BLaER1 treated with 17β-estradiol and CSF1 and Interleukin-3, amounts not matched to agents 10 nM and 100 nM (cell line): Measurements from ENCODE around the gene LRRC37A3.
A peak's percentile ranks its signal among the peaks of the same experiment; 100 is the strongest.
"Not testable (repeated sequence)": the region's sequence is repeated elsewhere in the genome, so short reads cannot be mapped to it uniquely, and the experiment has no call there.

Experiments used
- H3K27ac ChIP-seq, 11 experiments: shearing (Covaris generic); formaldehyde crosslinking; 2 replicates each; pipeline ENCODE4 v1.8.1; 2022
- H3K27me3 ChIP-seq, 11 experiments: shearing (Covaris generic); formaldehyde crosslinking; 2 replicates each; pipeline ENCODE4 v1.8.1; 2022
- H3K36me3 ChIP-seq, 11 experiments: shearing (Covaris generic); formaldehyde crosslinking; 2 replicates each; pipeline ENCODE4 v1.8.1; 2022
- H3K4me1 ChIP-seq, 10 experiments: shearing (Covaris generic); formaldehyde crosslinking; 2 replicates each; pipeline ENCODE4 v1.8.1; 2022
- H3K4me2 ChIP-seq, 11 experiments: shearing (Covaris generic); formaldehyde crosslinking; 2 replicates each; pipeline ENCODE4 v1.8.1; 2022
- H3K4me3 ChIP-seq, 10 experiments: shearing (Covaris generic); formaldehyde crosslinking; 2 replicates each; pipeline ENCODE4 v1.8.1; 2022
- H3K9ac ChIP-seq, 11 experiments: shearing (Covaris generic); formaldehyde crosslinking; 2 replicates each; pipeline ENCODE4 v1.8.1; 2022
- H3K9me3 ChIP-seq, 11 experiments: shearing (Covaris generic); formaldehyde crosslinking; replicated peaks in 1 of 11; 2 replicates each; pipeline ENCODE4 v1.8.1; 2022
- H4K20me1 ChIP-seq, 11 experiments: shearing (Covaris generic); formaldehyde crosslinking; 2 replicates each; pipeline ENCODE4 v1.8.1; 2022
- Cebpa-rat ChIP-seq, 11 experiments: shearing (Covaris generic); IDR thresholded peaks; 2 replicates each; pipeline ENCODE4 v1.8.1; 2022

The LRRC37A3 gene

GRCh38 chr17:64926430-64926829 is 7.2 kb upstream of the LRRC37A3 start:
- not testable (repeated sequence) for H3K4me2 ChIP-seq, H3K4me3 ChIP-seq, H3K9ac ChIP-seq, H3K27ac ChIP-seq, H4K20me1 ChIP-seq, H3K9me3 ChIP-seq, H3K27me3 ChIP-seq, H3K36me3 ChIP-seq
- H3K4me1 ChIP-seq = peaks cover 19 to 29% (median 27%) of the 10 kb centered on the region in 10 experiments

- not testable (repeated sequence) for H3K9ac ChIP-seq, H3K4me2 ChIP-seq, H3K36me3 ChIP-seq, H3K9me3 ChIP-seq, H4K20me1 ChIP-seq, H3K27me3 ChIP-seq, H3K4me3 ChIP-seq, H3K27ac ChIP-seq
- H3K4me1 ChIP-seq = peaks cover 25 to 38% (median 30%) of the 10 kb centered on the region in 10 experiments
These were observed 6.0 kb upstream of the LRRC37A3 start for GRCh38 chr17:64925244-64925643.

GRCh38 chr17:64923051-64923568 is 3.8 kb upstream of the LRRC37A3 start:
- Histone ChIP-seq H3K27ac (peak overlapping the region; percentile 43 to 80 (median 74); a peak in 21 of 22 replicates), H3K4me1 (peaks cover 30 to 43% (median 36%) of the 10 kb centered on the region in 10 experiments), H3K9ac (peak overlapping the region; percentile 28 to 70 (median 60); a peak in 20 of 22 replicates), H3K4me3 (peak overlapping the region in 6 of 10 experiments; percentile 10 to 24 (median 19); a peak in 5 of 20 replicates), H3K4me2 (peak overlapping the region; percentile 49 to 92 (median 76))
- H3K36me3 ChIP-seq, H4K20me1 ChIP-seq, H3K27me3 ChIP-seq, H3K9me3 ChIP-seq: not testable (repeated sequence)

- Histone ChIP-seq H3K27ac (peak overlapping the region in 4 of 11 experiments; percentile 90 to 94 (median 92); a peak in 5 of 22 replicates), H3K4me3 (peak overlapping the region in 2 of 10 experiments; percentile 72 to 80; a peak in 3 of 20 replicates), H3K4me2 (peak overlapping the region; percentile 65 to 93 (median 82)), H3K4me1 (peaks cover 30 to 43% (median 36%) of the 10 kb centered on the region in 10 experiments), H3K36me3 (no peaks in the 10 kb centered on the region), H4K20me1 (no peaks in the 10 kb centered on the region), H3K27me3 (no peaks in the 10 kb centered on the region), H3K9me3 (no peaks in the 10 kb centered on the region), H3K9ac (peak overlapping the region in 4 of 11 experiments; percentile 89 to 96 (median 90); a peak in 5 of 22 replicates)
- TF ChIP-seq Cebpa-rat (IDR thresholded peaks at IDR 0.05) = no peak
These were observed 1.3 kb upstream of the LRRC37A3 start for GRCh38 chr17:64920419-64921172.

GRCh38 chr17:64920026-64920418 is 744 bp upstream of the LRRC37A3 start:
- Histone ChIP-seq H3K9me3 (no peaks in the 10 kb centered on the region), H3K27me3 (no peaks in the 10 kb centered on the region), H3K4me1 (peaks cover 30 to 43% (median 36%) of the 10 kb centered on the region in 10 experiments), H3K36me3 (no peaks in the 10 kb centered on the region), H4K20me1 (no peaks in the 10 kb centered on the region), H3K4me3 (peak overlapping the region; percentile 67 to 80 (median 73)), H3K9ac (peak overlapping the region; percentile 89 to 96 (median 91)), H3K27ac (peak overlapping the region; percentile 90 to 96 (median 92); a peak in 21 of 22 replicates), H3K4me2 (peak overlapping the region; percentile 65 to 93 (median 82))
- TF ChIP-seq Cebpa-rat (IDR thresholded peaks at IDR 0.05) = 0 out of 22 replicates have a peak, but pooled peaks of 1 of the 11 experiments have one; percentile 5

GRCh38 chr17:64918842-64919288 is 413 bp downstream of the LRRC37A3 start:
- Histone ChIP-seq H3K4me2 (peak overlapping the region; percentile 55 to 75 (median 68); a peak in 21 of 22 replicates), H3K9ac (peak overlapping the region; percentile 89 to 96 (median 91)), H3K4me1 (peaks cover 26 to 37% (median 31%) of the 10 kb centered on the region in 10 experiments), H3K27ac (peak overlapping the region; percentile 90 to 96 (median 92)), H3K4me3 (peak overlapping the region; percentile 67 to 80 (median 73))
- not testable (repeated sequence) for H4K20me1 ChIP-seq, H3K27me3 ChIP-seq, H3K36me3 ChIP-seq, H3K9me3 ChIP-seq

GRCh38 chr17:64917540-64917939 is 1.7 kb downstream of the LRRC37A3 start:
- H3K27ac ChIP-seq, H3K4me3 ChIP-seq, H3K9ac ChIP-seq, H4K20me1 ChIP-seq, H3K27me3 ChIP-seq, H3K36me3 ChIP-seq, H3K9me3 ChIP-seq: not testable (repeated sequence)
- H3K4me1 ChIP-seq = peaks cover 14 to 26% (median 19%) of the 10 kb centered on the region in 10 experiments
- peak overlapping the region in 1 of 11 experiments; percentile 37; a peak in 1 of 22 replicates for H3K4me2 ChIP-seq

GRCh38 chr17:64915244-64915643 is 4.0 kb downstream of the LRRC37A3 start:
- not testable (repeated sequence) for H3K27ac ChIP-seq, H3K9me3 ChIP-seq, H3K27me3 ChIP-seq, H3K4me2 ChIP-seq, H3K4me3 ChIP-seq, H3K36me3 ChIP-seq, H4K20me1 ChIP-seq, H3K9ac ChIP-seq, H3K4me1 ChIP-seq

- not testable (repeated sequence) for H3K27me3 ChIP-seq, H3K4me2 ChIP-seq, H3K9me3 ChIP-seq, H4K20me1 ChIP-seq, H3K4me3 ChIP-seq, H3K9ac ChIP-seq, H3K36me3 ChIP-seq, H3K27ac ChIP-seq, H3K4me1 ChIP-seq
These were observed 9.1 kb downstream of the LRRC37A3 start for GRCh38 chr17:64910191-64910514.

GRCh38 chr17:64909511-64910190 is 9.6 kb downstream of the LRRC37A3 start:
- H3K4me2 ChIP-seq, H4K20me1 ChIP-seq, H3K36me3 ChIP-seq, H3K27me3 ChIP-seq, H3K9me3 ChIP-seq, H3K4me3 ChIP-seq, H3K4me1 ChIP-seq, H3K9ac ChIP-seq: not testable (repeated sequence)
- H3K27ac ChIP-seq = peak overlapping the region in 2 of 11 experiments; percentile 48 to 51; a peak in 2 of 22 replicates

GRCh38 chr17:64904069-64904468 is 15.2 kb downstream of the LRRC37A3 start:
- H3K4me1 ChIP-seq, H3K4me2 ChIP-seq, H3K9me3 ChIP-seq, H3K9ac ChIP-seq, H3K4me3 ChIP-seq, H3K27ac ChIP-seq, H3K36me3 ChIP-seq, H4K20me1 ChIP-seq, H3K27me3 ChIP-seq: not testable (repeated sequence)

- H3K27me3 ChIP-seq, H3K36me3 ChIP-seq, H3K9ac ChIP-seq, H3K27ac ChIP-seq, H3K4me3 ChIP-seq, H3K4me1 ChIP-seq, H3K9me3 ChIP-seq, H3K4me2 ChIP-seq, H4K20me1 ChIP-seq: not testable (repeated sequence)
These were observed 22.1 kb downstream of the LRRC37A3 start for GRCh38 chr17:64897136-64897535.

- not testable (repeated sequence) for H3K9ac ChIP-seq, H3K36me3 ChIP-seq, H3K4me3 ChIP-seq, H3K27me3 ChIP-seq, H3K27ac ChIP-seq, H3K4me1 ChIP-seq, H4K20me1 ChIP-seq, H3K4me2 ChIP-seq
- H3K9me3 ChIP-seq = peaks cover 4 to 13% (median 6%) of the 10 kb centered on the region in 11 experiments; a peak in 13 of 22 replicates
These were observed 45.1 kb downstream of the LRRC37A3 start for GRCh38 chr17:64874210-64874609.
